Osteocyte (in vitro differentiated cells): Measurements from ENCODE around the gene ITGAV. TPM values are rescaled to one million over a fixed set of nuclear protein-coding genes. Genes with fewer than 3 reads are reported as not detected.
A peak's percentile ranks its signal among the peaks of the same experiment; 100 is the strongest.

Experiments
- DNase-seq: peaks from one replicate; pipeline ENCODE4 v3.0.0; 2021; ENCODE audit warnings: mixed read lengths; ENCODE audit not compliant: unreplicated experiment; ENCODE audit errors: extremely low spot score
- H3K27ac Mint-ChIP-seq: one replicate; pipeline ENCODE4 v1.8.0; 2021; ENCODE audit warnings: mild to moderate bottlenecking, mixed read lengths; ENCODE audit not compliant: unreplicated experiment
- H3K27me3 Mint-ChIP-seq: one replicate; pipeline ENCODE4 v1.8.0; 2021; ENCODE audit warnings: mixed read lengths; ENCODE audit not compliant: unreplicated experiment
- H3K36me3 Mint-ChIP-seq: one replicate; pipeline ENCODE4 v1.8.0; 2021; ENCODE audit warnings: mixed read lengths; ENCODE audit not compliant: unreplicated experiment
- H3K4me1 Mint-ChIP-seq: one replicate; pipeline ENCODE4 v1.8.0; 2021; ENCODE audit warnings: mixed read lengths; ENCODE audit not compliant: unreplicated experiment
- H3K4me3 Mint-ChIP-seq: one replicate; pipeline ENCODE4 v1.8.0; 2021; ENCODE audit warnings: mild to moderate bottlenecking, moderate library complexity, mixed read lengths; ENCODE audit not compliant: unreplicated experiment
- H3K9me3 Mint-ChIP-seq: one replicate; pipeline ENCODE4 v1.8.0; 2021; ENCODE audit warnings: mixed read lengths; ENCODE audit not compliant: unreplicated experiment
- total RNA-seq: library from RNA; stranded (reverse); gene quantifications from 2 replicates; pipeline ENCODE4 v1.2.1, GENCODE V29; 2021
- TF ChIP-seq, protein P1 (sequence below): fragments of 200-600 bp; sonication (generic); IDR thresholded peaks from 2 replicates; pipeline ENCODE4 v1.5.0; 2021; ENCODE audit warnings: antibody characterized with exemption, mild to moderate bottlenecking, moderate library complexity

Gene ITGAV
- total RNA-seq, 1 donor from 2014 or later = 141 TPM

DNA sequence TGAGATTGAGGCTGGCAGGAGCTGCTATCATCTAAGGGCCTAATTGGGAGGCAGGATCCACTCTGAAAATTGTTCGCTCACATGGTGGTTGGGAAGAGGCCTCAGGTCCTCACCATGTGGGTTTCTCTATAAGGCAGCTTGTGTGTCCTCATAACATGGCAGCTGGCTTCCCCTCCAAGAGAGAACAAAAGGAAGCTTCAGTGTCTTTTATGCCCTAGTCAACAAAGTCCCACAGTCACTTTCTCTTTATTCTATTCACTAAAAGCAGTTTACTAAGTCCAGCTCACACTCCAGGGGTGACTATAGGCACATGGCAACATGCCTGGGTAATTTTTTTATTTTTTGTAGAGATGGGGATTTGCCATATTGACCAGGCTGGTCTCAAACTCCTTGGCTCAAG, 5.8 kb upstream of the ITGAV start:
- no peak overlapping the region for H3K27ac Mint-ChIP-seq
- no peaks in the 10 kb centered on the region for H3K36me3 Mint-ChIP-seq
- no peak for DNase-seq
- H3K9me3 Mint-ChIP-seq = no peaks in the 10 kb centered on the region
- no peak overlapping the region for H3K4me3 Mint-ChIP-seq
- peaks cover 6% of the 10 kb centered on the region for H3K4me1 Mint-ChIP-seq
- TF ChIP-seq, protein P1, sequence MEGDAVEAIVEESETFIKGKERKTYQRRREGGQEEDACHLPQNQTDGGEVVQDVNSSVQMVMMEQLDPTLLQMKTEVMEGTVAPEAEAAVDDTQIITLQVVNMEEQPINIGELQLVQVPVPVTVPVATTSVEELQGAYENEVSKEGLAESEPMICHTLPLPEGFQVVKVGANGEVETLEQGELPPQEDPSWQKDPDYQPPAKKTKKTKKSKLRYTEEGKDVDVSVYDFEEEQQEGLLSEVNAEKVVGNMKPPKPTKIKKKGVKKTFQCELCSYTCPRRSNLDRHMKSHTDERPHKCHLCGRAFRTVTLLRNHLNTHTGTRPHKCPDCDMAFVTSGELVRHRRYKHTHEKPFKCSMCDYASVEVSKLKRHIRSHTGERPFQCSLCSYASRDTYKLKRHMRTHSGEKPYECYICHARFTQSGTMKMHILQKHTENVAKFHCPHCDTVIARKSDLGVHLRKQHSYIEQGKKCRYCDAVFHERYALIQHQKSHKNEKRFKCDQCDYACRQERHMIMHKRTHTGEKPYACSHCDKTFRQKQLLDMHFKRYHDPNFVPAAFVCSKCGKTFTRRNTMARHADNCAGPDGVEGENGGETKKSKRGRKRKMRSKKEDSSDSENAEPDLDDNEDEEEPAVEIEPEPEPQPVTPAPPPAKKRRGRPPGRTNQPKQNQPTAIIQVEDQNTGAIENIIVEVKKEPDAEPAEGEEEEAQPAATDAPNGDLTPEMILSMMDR = no peak
- no peaks in the 10 kb centered on the region for H3K27me3 Mint-ChIP-seq

DNA sequence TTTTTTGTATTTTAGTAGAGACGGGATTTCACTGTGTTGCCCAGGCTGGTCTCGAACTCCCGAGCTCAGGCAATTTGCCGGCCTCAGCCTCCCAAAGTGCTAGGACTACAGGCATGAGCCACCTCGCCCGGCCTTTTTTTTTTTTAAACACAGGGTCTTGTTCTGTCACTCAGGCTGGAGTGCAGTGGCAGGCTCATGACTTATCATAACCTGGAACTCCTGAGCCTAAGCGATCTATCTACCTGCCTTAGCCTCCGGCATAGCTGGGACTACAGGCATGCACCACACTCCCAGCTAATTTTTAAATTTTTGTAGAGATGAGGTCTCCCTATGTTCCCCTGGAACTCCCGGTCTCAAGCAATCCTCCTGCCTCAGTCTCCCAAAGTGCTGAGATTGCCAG, 1.4 kb upstream of the ITGAV start:
- no peak for DNase-seq
- TF ChIP-seq, protein P1 = no peak
- no peaks in the 10 kb centered on the region for H3K36me3 Mint-ChIP-seq
- peak overlapping the region; percentile 94 for H3K27ac Mint-ChIP-seq
- H3K4me3 Mint-ChIP-seq = no peak overlapping the region
- H3K4me1 Mint-ChIP-seq = peaks cover 31% of the 10 kb centered on the region
- no peaks in the 10 kb centered on the region for H3K27me3 Mint-ChIP-seq
- H3K9me3 Mint-ChIP-seq = no peaks in the 10 kb centered on the region

DNA sequence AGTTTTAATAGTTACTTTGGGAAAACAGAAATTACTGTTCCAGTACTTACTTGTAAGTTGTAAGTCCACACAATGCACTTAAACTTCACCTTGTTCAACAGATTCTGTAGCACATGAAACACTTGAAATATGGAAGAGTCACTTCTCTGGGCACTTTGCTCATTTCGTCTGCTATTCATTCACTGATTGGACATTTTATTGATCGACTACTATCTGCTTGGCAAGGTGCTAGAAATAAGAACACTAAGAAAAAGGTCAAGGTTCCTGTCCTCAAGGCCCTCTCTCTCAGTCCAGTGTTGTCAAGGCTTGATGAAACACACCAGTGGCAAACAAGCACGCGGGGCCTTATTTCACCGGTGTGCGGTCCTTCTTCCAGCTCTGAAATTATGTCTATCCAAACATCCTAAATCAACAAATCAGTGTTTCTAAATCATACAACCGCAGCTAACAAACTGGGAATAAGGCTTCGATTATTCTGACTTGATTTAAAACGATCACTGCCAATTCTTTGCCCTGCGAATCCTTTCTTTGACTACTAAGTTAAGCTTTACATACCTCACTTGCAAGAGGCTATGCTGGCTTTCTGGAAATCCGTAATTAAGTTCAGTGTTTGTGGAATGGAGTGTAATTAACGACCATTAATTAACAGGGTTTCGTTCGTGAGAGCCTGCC, 780 bp upstream of the ITGAV start:
- DNase-seq = no peak
- Mint-ChIP-seq H3K4me1 (peaks cover 35% of the 10 kb centered on the region), H3K36me3 (no peaks in the 10 kb centered on the region), H3K27ac (peak overlapping the region; percentile 94), H3K27me3 (no peaks in the 10 kb centered on the region), H3K4me3 (peak overlapping the region; percentile 84), H3K9me3 (no peaks in the 10 kb centered on the region)
- TF ChIP-seq, protein P1 = no peak

DNA sequence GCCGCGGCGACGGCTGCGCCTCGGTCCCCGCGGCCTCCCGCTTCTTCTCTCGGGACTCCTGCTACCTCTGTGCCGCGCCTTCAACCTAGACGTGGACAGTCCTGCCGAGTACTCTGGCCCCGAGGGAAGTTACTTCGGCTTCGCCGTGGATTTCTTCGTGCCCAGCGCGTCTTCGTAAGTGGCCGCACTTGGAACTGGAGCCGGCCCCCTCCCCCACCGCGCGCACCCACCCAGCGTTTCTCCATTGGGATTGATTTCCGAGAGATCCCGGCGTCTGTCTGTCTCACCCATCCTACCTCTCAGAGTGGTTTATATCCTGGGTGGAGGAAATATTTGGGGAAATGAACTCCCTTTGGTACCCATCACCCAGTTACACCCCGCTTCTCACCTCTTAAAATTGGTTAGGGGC, 498 bp downstream of the ITGAV start:
- Mint-ChIP-seq H3K4me3 (peak overlapping the region; percentile 84), H3K27me3 (no peaks in the 10 kb centered on the region), H3K36me3 (peaks cover under 1% of the 10 kb centered on the region), H3K9me3 (no peaks in the 10 kb centered on the region), H3K4me1 (peaks cover 44% of the 10 kb centered on the region), H3K27ac (peak overlapping the region; percentile 85)
- TF ChIP-seq, protein P1 = no peak
- no peak for DNase-seq

DNA sequence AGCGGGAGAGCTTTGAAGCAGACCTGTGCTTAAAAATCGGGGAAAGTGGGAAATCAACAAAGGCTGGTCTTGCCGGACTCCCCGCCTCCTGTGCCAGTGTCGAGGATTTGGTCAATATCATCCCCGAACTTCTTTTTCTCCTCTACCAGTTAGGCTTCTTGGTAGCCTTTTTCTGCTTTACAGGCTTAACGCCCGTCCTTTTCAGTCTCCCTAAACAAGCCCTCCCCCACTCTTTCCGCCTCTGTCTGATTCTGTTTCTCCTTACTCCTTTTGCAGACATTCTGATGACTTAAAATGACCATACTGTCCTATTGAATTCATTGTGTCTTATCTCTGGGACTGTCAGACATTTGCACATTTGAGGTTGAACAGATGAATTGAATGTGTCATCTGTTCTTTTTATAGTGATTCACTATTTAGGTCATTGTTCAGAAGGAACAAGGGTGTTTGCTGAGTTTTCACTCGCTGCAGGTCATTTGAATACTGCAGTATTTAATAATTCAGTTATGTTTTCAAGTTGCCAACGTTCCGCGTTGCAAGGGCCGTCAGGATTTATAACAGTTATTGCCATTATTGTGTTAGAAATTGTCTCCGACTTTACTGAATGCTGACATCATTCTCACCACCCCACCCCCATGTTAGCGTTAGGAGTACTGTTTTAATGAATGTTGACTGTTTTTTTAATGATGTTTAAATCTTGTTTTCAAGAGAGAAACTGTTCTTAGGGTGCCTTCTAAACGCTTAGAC, 1.1 kb downstream of the ITGAV start:
- TF ChIP-seq, protein P1 = no peak
- no peak for DNase-seq
- H3K4me1 Mint-ChIP-seq = peaks cover 49% of the 10 kb centered on the region
- H3K36me3 Mint-ChIP-seq = peaks cover 2% of the 10 kb centered on the region
- no peaks in the 10 kb centered on the region for H3K9me3 Mint-ChIP-seq
- H3K27ac Mint-ChIP-seq = peak overlapping the region; percentile 85
- H3K4me3 Mint-ChIP-seq = peak overlapping the region; percentile 84
- no peaks in the 10 kb centered on the region for H3K27me3 Mint-ChIP-seq
